Activated CD8-positive, alpha-beta memory T cell treated with anti-CD3 and anti-CD28 coated beads, Interleukin-2, amount 10 ng/mL, durations not matched to agents 7 days and 5 days (primary cell): Measurements from ENCODE around the gene ETF1. TPM values are rescaled to one million over a fixed set of nuclear protein-coding genes. Genes with fewer than 3 reads are reported as not detected.
A peak's percentile ranks its signal among the peaks of the same experiment; 100 is the strongest.

Experiments used
- ATAC-seq: fragments of 150-1000 bp; cut with Tn5 transposase; one replicate; pipeline ENCODE4 v1.10.0; 2021; ENCODE audit warnings: moderate library complexity
- CTCF ChIA-PET: fragments of 350-600 bp; sonication (Branson Sonifier 250); formaldehyde crosslinking; loops from one replicate; lab custom pipeline; 2021; ENCODE audit warnings: antibody characterized with exemption; lab: Charles Lee
- DNase-seq: peaks from one replicate; pipeline ENCODE4 v3.0.0-alpha.2; 2020
- H3K27ac Mint-ChIP-seq: one replicate; pipeline ENCODE4 v1.8.0; 2021; ENCODE audit warnings: mild to moderate bottlenecking, mixed read lengths
- H3K27me3 Mint-ChIP-seq: one replicate; pipeline ENCODE4 v1.8.0; 2021; ENCODE audit warnings: mixed read lengths
- H3K36me3 Mint-ChIP-seq: one replicate; pipeline ENCODE4 v1.8.0; 2021; ENCODE audit warnings: mild to moderate bottlenecking, mixed read lengths
- H3K4me1 Mint-ChIP-seq: one replicate; pipeline ENCODE4 v1.8.0; 2021; ENCODE audit warnings: mixed read lengths
- H3K4me3 Mint-ChIP-seq: one replicate; pipeline ENCODE4 v1.8.0; 2021; ENCODE audit warnings: mild to moderate bottlenecking, moderate library complexity, mixed read lengths
- H3K9me3 Mint-ChIP-seq: one replicate; pipeline ENCODE4 v1.8.0; 2022; ENCODE audit warnings: low read depth, mixed read lengths
- total RNA-seq, 2 experiments: library from RNA; stranded (reverse); gene quantifications; one replicate each; pipeline ENCODE4 v1.2.3, GENCODE V29; 2021

The ETF1 gene
- total RNA-seq, 2 experiments from 2014 or later, result 92.2 to 134 TPM

- Mint-ChIP-seq H3K4me1 (peaks cover 10% of the 10 kb centered on the region), H3K9me3 (no peaks in the 10 kb centered on the region), H3K36me3 (peaks cover 2% of the 10 kb centered on the region), H3K4me3 (peak overlapping the region; percentile 83), H3K27ac (no peak overlapping the region), H3K27me3 (peaks cover 15% of the 10 kb centered on the region)
- CTCF ChIA-PET, result interaction anchor here (6.0 kb wide), 1 partner anchor 36 kb away, joined by 54 read pairs; no protein-coding TSS in a partner anchor
- no peak for DNase-seq
- ATAC-seq, result no peak
Measured at GRCh38 chr5:138467711-138468132, 75.3 kb downstream of the ETF1 start.

GRCh38 chr5:138466900-138467710, 75.9 kb downstream of the ETF1 start:
- peak; percentile 50 for DNase-seq
- H3K4me1 Mint-ChIP-seq, result peaks cover 10% of the 10 kb centered on the region
- no peaks in the 10 kb centered on the region for H3K9me3 Mint-ChIP-seq
- no peak overlapping the region for H3K27ac Mint-ChIP-seq
- peak overlapping the region; percentile 83 for H3K4me3 Mint-ChIP-seq
- H3K36me3 Mint-ChIP-seq, result peaks cover 2% of the 10 kb centered on the region
- no peak for ATAC-seq
- peaks cover 15% of the 10 kb centered on the region for H3K27me3 Mint-ChIP-seq
- CTCF ChIA-PET, result interaction anchor here (0.6 to 10.5 kb wide), 5 partner anchors 17 to 1110 kb away, joined by 3 to 100 read pairs (median 22); partner anchors contain the start of gene ETF1

GRCh38 chr5:138466125-138466899, 76.7 kb downstream of the ETF1 start:
- no peak overlapping the region for H3K27ac Mint-ChIP-seq
- peak overlapping the region; percentile 83 for H3K4me3 Mint-ChIP-seq
- no peak for ATAC-seq
- peak; percentile 53 for DNase-seq
- H3K4me1 Mint-ChIP-seq, result peaks cover 10% of the 10 kb centered on the region
- CTCF ChIA-PET, result interaction anchor here (0.6 to 10.5 kb wide), 9 partner anchors 12 to 1111 kb away, joined by 3 to 100 read pairs (median 4); partner anchors contain the start of gene ETF1
- H3K36me3 Mint-ChIP-seq, result peaks cover 2% of the 10 kb centered on the region
- peaks cover 15% of the 10 kb centered on the region for H3K27me3 Mint-ChIP-seq
- H3K9me3 Mint-ChIP-seq, result no peaks in the 10 kb centered on the region

- Mint-ChIP-seq H3K9me3 (no peaks in the 10 kb centered on the region), H3K27ac (peak within 1 kb of the TSS; percentile 94), H3K36me3 (peaks cover 2% of the 10 kb centered on the region), H3K27me3 (peaks cover 15% of the 10 kb centered on the region), H3K4me1 (peaks cover 14% of the 10 kb centered on the region), H3K4me3 (peak within 1 kb of the TSS; percentile 83)
- DNase-seq (peak; percentile 97), ATAC-seq (peak; percentile 57)
- CTCF ChIA-PET, result interaction anchor here (0.7 to 10.5 kb wide), 18 partner anchors 10 to 926 kb away, joined by 3 to 100 read pairs (median 4); partner anchors contain the start of genes ETF1, HSPA9 and KDM3B
Measured at GRCh38 chr5:138465261-138466124, 77.5 kb downstream of the ETF1 start, which contains the start of gene EGR1. Gene EGR1, plus strand, starts transcription at chr5:138465479. Its CDS starts 283 bp downstream, at chr5:138465762.

- ATAC-seq (peak; percentile 67), DNase-seq (peak; percentile 98)
- CTCF ChIA-PET, result interaction anchor here (0.7 to 10.5 kb wide), 22 partner anchors 9 to 927 kb away, joined by 3 to 100 read pairs (median 4); partner anchors contain the start of genes ETF1, HSPA9 and KDM3B
- Mint-ChIP-seq H3K36me3 (peaks cover 4% of the 10 kb centered on the region), H3K27ac (peak overlapping the region; percentile 94), H3K9me3 (no peaks in the 10 kb centered on the region), H3K4me3 (peak overlapping the region; percentile 83), H3K4me1 (peaks cover 23% of the 10 kb centered on the region), H3K27me3 (peaks cover 15% of the 10 kb centered on the region)
Measured at GRCh38 chr5:138464388-138465260, 78.4 kb downstream of the ETF1 start.

- peak; percentile 94 for DNase-seq
- CTCF ChIA-PET, result interaction anchor here (1.1 to 10.5 kb wide), 13 partner anchors 13 to 280 kb away, joined by 3 to 100 read pairs (median 5); partner anchors contain the start of genes ETF1, HSPA9 and KDM3B
- peak overlapping the region; percentile 83 for H3K4me3 Mint-ChIP-seq
- H3K27ac Mint-ChIP-seq, result peak overlapping the region; percentile 94
- peaks cover 4% of the 10 kb centered on the region for H3K36me3 Mint-ChIP-seq
- H3K9me3 Mint-ChIP-seq, result no peaks in the 10 kb centered on the region
- peak; percentile 48 for ATAC-seq
- H3K4me1 Mint-ChIP-seq, result peaks cover 29% of the 10 kb centered on the region
- peaks cover 15% of the 10 kb centered on the region for H3K27me3 Mint-ChIP-seq
Measured at GRCh38 chr5:138464008-138464387, 79.0 kb downstream of the ETF1 start.

GRCh38 chr5:138463419-138464007, 79.5 kb downstream of the ETF1 start:
- Mint-ChIP-seq H3K9me3 (no peaks in the 10 kb centered on the region), H3K36me3 (peaks cover 4% of the 10 kb centered on the region), H3K27ac (peak overlapping the region; percentile 94), H3K27me3 (peaks cover 15% of the 10 kb centered on the region), H3K4me1 (peaks cover 34% of the 10 kb centered on the region), H3K4me3 (peak overlapping the region; percentile 83)
- DNase-seq (no peak), ATAC-seq (no peak)
- CTCF ChIA-PET, result interaction anchor here (1.1 to 10.5 kb wide), 13 partner anchors 13 to 283 kb away, joined by 3 to 100 read pairs (median 4); partner anchors contain the start of genes CDC23, ETF1 and HSPA9

GRCh38 chr5:138461343-138462125, 81.5 kb downstream of the ETF1 start:
- H3K4me3 Mint-ChIP-seq, result no peak overlapping the region
- H3K27ac Mint-ChIP-seq, result no peak overlapping the region
- peaks cover 36% of the 10 kb centered on the region for H3K4me1 Mint-ChIP-seq
- no peaks in the 10 kb centered on the region for H3K9me3 Mint-ChIP-seq
- no peak for ATAC-seq
- no peak for DNase-seq
- peaks cover 2% of the 10 kb centered on the region for H3K36me3 Mint-ChIP-seq
- H3K27me3 Mint-ChIP-seq, result peaks cover 2% of the 10 kb centered on the region
- CTCF ChIA-PET, result interaction anchor here (1.5 to 10.5 kb wide), 3 partner anchors 11 to 108 kb away, joined by 4 to 100 read pairs (median 4); no protein-coding TSS in a partner anchor

GRCh38 chr5:138460032-138460693, 82.9 kb downstream of the ETF1 start:
- Mint-ChIP-seq H3K27me3 (no peaks in the 10 kb centered on the region), H3K27ac (peak overlapping the region; percentile 93), H3K4me1 (peaks cover 33% of the 10 kb centered on the region), H3K36me3 (peaks cover 2% of the 10 kb centered on the region), H3K9me3 (no peaks in the 10 kb centered on the region), H3K4me3 (no peak overlapping the region)
- ATAC-seq, result no peak
- DNase-seq, result no peak
- CTCF ChIA-PET, result interaction anchor here (1.3 to 10.5 kb wide), 4 partner anchors 10 to 107 kb away, joined by 3 to 100 read pairs (median 6); no protein-coding TSS in a partner anchor

GRCh38 chr5:138459311-138459933, 83.6 kb downstream of the ETF1 start:
- Mint-ChIP-seq H3K4me1 (peaks cover 33% of the 10 kb centered on the region), H3K9me3 (no peaks in the 10 kb centered on the region), H3K4me3 (peak overlapping the region; percentile 3), H3K27me3 (no peaks in the 10 kb centered on the region), H3K36me3 (peaks cover 2% of the 10 kb centered on the region), H3K27ac (peak overlapping the region; percentile 93)
- CTCF ChIA-PET, result interaction anchor here (1.3 to 10.5 kb wide), 3 partner anchors 9 to 45 kb away, joined by 3 to 100 read pairs (median 8); no protein-coding TSS in a partner anchor
- peak; percentile 67 for ATAC-seq
- DNase-seq, result peak; percentile 95
